ENCODE measurements around the gene SH3BGR. TPM values are rescaled to one million over a fixed set of nuclear protein-coding genes. Genes with fewer than 3 reads are reported as not detected.

SH3BGR gene
- total and polyA plus RNA-seq, 2 of the 4 experiments (the other 2 are of a cell fraction) = 1.6 to 2.0 TPM

DNA sequence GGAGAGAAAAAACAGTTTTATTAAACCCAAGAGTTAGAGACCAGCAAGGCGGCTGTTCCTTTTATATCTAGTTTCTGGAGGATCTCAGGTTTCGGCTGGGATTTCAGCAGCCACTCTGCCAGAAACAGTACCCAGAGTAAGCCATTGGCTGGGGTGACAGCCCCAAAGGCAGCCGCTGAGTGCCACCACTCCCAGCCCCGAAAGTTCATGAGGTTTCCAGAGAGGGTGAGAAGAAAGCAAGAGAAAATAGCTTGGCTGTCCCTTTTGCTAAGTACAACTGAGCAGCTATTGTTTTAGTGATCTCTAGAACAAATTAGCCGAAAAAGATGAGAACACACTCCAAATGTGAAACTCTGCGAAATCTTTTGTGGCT is 1.2 kb downstream of the SH3BGR start:
- ChIA-PET CTCF (interaction anchor here (0.6 to 0.9 kb wide), 2 partner anchors 11 to 315 kb away, joined by 3 read pairs; no protein-coding TSS in a partner anchor), POLR2A (ENCODE audit: unreplicated experiment) (no interaction called here)
- 0 out of 2 replicates have a peak, but pooled peaks cover 3% of the 10 kb centered on the region for H3K9me1 ChIP-seq (ENCODE audit: insufficient read depth, low read length)
- no peak overlapping the region for H4K91ac ChIP-seq (ENCODE audit: insufficient read depth, low read depth, low read length)
- DNase-seq (no peak), ATAC-seq (ENCODE audit: low read depth) (no peak; the same call in 1 of the 2 replicates)
- H3K56ac ChIP-seq (ENCODE audit: extremely low read depth, insufficient read depth, low read length) = no peak overlapping the region
- H3K14ac ChIP-seq (replicated peaks; ENCODE audit: low read depth, low read length) = no peak overlapping the region
- no peak overlapping the region for H2BK15ac ChIP-seq (ENCODE audit: low read depth, low read length)
- H3K9ac ChIP-seq (ENCODE audit: low read depth, low read length) = no peak overlapping the region
- no peak overlapping the region for H2AK5ac ChIP-seq (ENCODE audit: low read depth, low read length)
- no peak overlapping the region for H2BK120ac ChIP-seq (ENCODE audit: low read depth, low read length)
- no peak overlapping the region for H3K4me3 ChIP-seq (ENCODE audit: insufficient read depth, low read depth, low read length)
- no peak overlapping the region for H3K27ac ChIP-seq (ENCODE audit: insufficient read depth, low read length)
- H3K79me1 ChIP-seq (ENCODE audit: low read depth in 1 of 2, low read length in 2 of 2) = no peaks in the 10 kb centered on the region
- intact Hi-C loops (cut with micrococcal nuclease) = no loop called here
- no peak overlapping the region for H3K4ac ChIP-seq (ENCODE audit: low read depth, low read length)
- H3K27me3 ChIP-seq (ENCODE audit: control insufficient read depth, insufficient read depth, low read length) = peaks cover 2% of the 10 kb centered on the region
- H3K9me3 ChIP-seq (ENCODE audit: control insufficient read depth, insufficient read depth, low read length) = no peaks in the 10 kb centered on the region
- H3K4me2 ChIP-seq (ENCODE audit: low read depth, low read length) = no peak overlapping the region
- H4K20me1 ChIP-seq (ENCODE audit: insufficient read depth, low read length) = no peaks in the 10 kb centered on the region
- dilution Hi-C loops (cut with HindIII; ENCODE audit: low sequenced_read_pairs, unreplicated experiment) = no loop called here
- H2AFZ ChIP-seq (replicated peaks; ENCODE audit: low read length, poor library complexity) = no peak overlapping the region
- H3K18ac ChIP-seq (ENCODE audit: low read depth, low read length) = no peak overlapping the region
- H3K4me1 ChIP-seq (ENCODE audit: control insufficient read depth, insufficient read depth, low read length) = no peaks in the 10 kb centered on the region; the same call in none of the 2 replicates
- no peak overlapping the region for H4K5ac ChIP-seq (ENCODE audit: low read depth, low read length)
- H2BK5ac ChIP-seq (ENCODE audit: low read depth, low read length, poor library complexity, severe bottlenecking) = no peak overlapping the region
- 80% methylated on average over 3 of the region's 6 CpGs; no CpG with 5 or more reads in 1 of the 2 experiments for WGBS, 2 experiments (ENCODE audit: extremely low coverage in 2 of 2, insufficient read length in 1 of 2)
- TSS peak; percentile 50 for BruUV-seq (replicated peaks)
- TF ChIP-seq RAD21 (IDR thresholded peaks at IDR 0.05; ENCODE audit: low read length) (no peak), NFE2L2 (IDR thresholded peaks at IDR 0.05; ENCODE audit: low read depth, low read length) (no peak), POLR2A (IDR thresholded peaks at IDR 0.05; ENCODE audit: low read depth, low read length) (no peak)
- TF ChIP-seq, protein P1, sequence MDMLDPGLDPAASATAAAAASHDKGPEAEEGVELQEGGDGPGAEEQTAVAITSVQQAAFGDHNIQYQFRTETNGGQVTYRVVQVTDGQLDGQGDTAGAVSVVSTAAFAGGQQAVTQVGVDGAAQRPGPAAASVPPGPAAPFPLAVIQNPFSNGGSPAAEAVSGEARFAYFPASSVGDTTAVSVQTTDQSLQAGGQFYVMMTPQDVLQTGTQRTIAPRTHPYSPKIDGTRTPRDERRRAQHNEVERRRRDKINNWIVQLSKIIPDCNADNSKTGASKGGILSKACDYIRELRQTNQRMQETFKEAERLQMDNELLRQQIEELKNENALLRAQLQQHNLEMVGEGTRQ (IDR thresholded peaks at IDR 0.05; ENCODE audit: low read depth, low read length) = no peak
- no peak overlapping the region for H2BK20ac ChIP-seq (ENCODE audit: low read depth, low read length)
- H2AK9ac ChIP-seq (replicated peaks; ENCODE audit: low read depth, low read length, poor library complexity) = no peak overlapping the region
- in situ Hi-C loops (cut with MboI; ENCODE audit: low sequenced_read_pairs) = no loop called here
- no peaks in the 10 kb centered on the region for H3K36me3 ChIP-seq (ENCODE audit: control insufficient read depth, insufficient read depth, low read length)
- H3K23ac ChIP-seq (ENCODE audit: low read depth, low read length) = no peak overlapping the region
- H4K8ac ChIP-seq (ENCODE audit: low read depth in 2 of 2, low read length in 2 of 2) = no peak overlapping the region

Measured in IMR-90 (cell line).